Measurements from ENCODE around the gene RDH16.

RDH16 gene

GRCh38 chr12:56931474-56931978 lies 25.9 kb downstream of the RDH16 start:
- Histone ChIP-seq H3K4me1 (peaks cover 17% of the 10 kb centered on the region), H3K27me3 (ENCODE audit: control insufficient read depth, insufficient read depth, low read length) (no peaks in the 10 kb centered on the region), H2AFZ (peak overlapping the region; percentile 65), H3K27ac (no peak overlapping the region), H3K4me2 (ENCODE audit: low read length) (no peak overlapping the region), H3K79me2 (no peaks in the 10 kb centered on the region), H3K9ac (no peak overlapping the region), H3K9me3 (ENCODE audit: control insufficient read depth, low read length) (no peaks in the 10 kb centered on the region), H3K4me3 (ENCODE audit: low read depth, low read length) (no peak overlapping the region), H3K36me3 (ENCODE audit: control insufficient read depth, insufficient read depth, low read length) (no peaks in the 10 kb centered on the region)
- TF ChIP-seq CTCF (IDR thresholded peaks at IDR 0.05) = no peak

- TF ChIP-seq CTCF (IDR thresholded peaks at IDR 0.05) = no peak
- H3K4me1 ChIP-seq = peaks cover 17% of the 10 kb centered on the region
- H3K4me3 ChIP-seq (ENCODE audit: low read depth, low read length) = no peak overlapping the region
- no peaks in the 10 kb centered on the region for H3K9me3 ChIP-seq (ENCODE audit: control insufficient read depth, low read length)
- no peaks in the 10 kb centered on the region for H3K79me2 ChIP-seq
- H3K27ac ChIP-seq = no peak overlapping the region
- H3K9ac ChIP-seq = no peak overlapping the region
- no peaks in the 10 kb centered on the region for H3K36me3 ChIP-seq (ENCODE audit: control insufficient read depth, insufficient read depth, low read length)
- no peaks in the 10 kb centered on the region for H3K27me3 ChIP-seq (ENCODE audit: control insufficient read depth, insufficient read depth, low read length)
- H3K4me2 ChIP-seq (ENCODE audit: low read length) = no peak overlapping the region
- H2AFZ ChIP-seq = no peak overlapping the region
Measured at GRCh38 chr12:56930241-56930640, 27.2 kb downstream of the RDH16 start.

GRCh38 chr12:56929780-56930179 lies 27.6 kb downstream of the RDH16 start:
- Histone ChIP-seq H3K79me2 (no peaks in the 10 kb centered on the region), H3K4me1 (peaks cover 17% of the 10 kb centered on the region), H3K9me3 (ENCODE audit: control insufficient read depth, low read length) (no peaks in the 10 kb centered on the region), H3K9ac (no peak overlapping the region), H3K36me3 (ENCODE audit: control insufficient read depth, insufficient read depth, low read length) (no peaks in the 10 kb centered on the region), H3K4me3 (ENCODE audit: low read depth, low read length) (no peak overlapping the region), H3K4me2 (ENCODE audit: low read length) (no peak overlapping the region), H3K27me3 (ENCODE audit: control insufficient read depth, insufficient read depth, low read length) (no peaks in the 10 kb centered on the region), H3K27ac (no peak overlapping the region), H2AFZ (no peak overlapping the region)
- TF ChIP-seq CTCF (IDR thresholded peaks at IDR 0.05) = no peak

- H3K27ac ChIP-seq = no peak overlapping the region
- no peak overlapping the region for H2AFZ ChIP-seq
- no peak overlapping the region for H3K9ac ChIP-seq
- H3K4me2 ChIP-seq (ENCODE audit: low read length) = no peak overlapping the region
- H3K4me3 ChIP-seq (ENCODE audit: low read depth, low read length) = no peak overlapping the region
- no peaks in the 10 kb centered on the region for H3K36me3 ChIP-seq (ENCODE audit: control insufficient read depth, insufficient read depth, low read length)
- H3K27me3 ChIP-seq (ENCODE audit: control insufficient read depth, insufficient read depth, low read length) = no peaks in the 10 kb centered on the region
- no peaks in the 10 kb centered on the region for H3K79me2 ChIP-seq
- H3K4me1 ChIP-seq = peaks cover 17% of the 10 kb centered on the region
- TF ChIP-seq CTCF (IDR thresholded peaks at IDR 0.05) = no peak
- H3K9me3 ChIP-seq (ENCODE audit: control insufficient read depth, low read length) = no peaks in the 10 kb centered on the region
Measured at GRCh38 chr12:56928262-56928661, 29.1 kb downstream of the RDH16 start.

- Histone ChIP-seq H3K9me3 (ENCODE audit: control insufficient read depth, low read length) (no peaks in the 10 kb centered on the region), H2AFZ (no peak overlapping the region), H3K9ac (no peak overlapping the region)
Measured at GRCh38 chr12:56927281-56927680, 30.1 kb downstream of the RDH16 start.

More at GRCh38 chr12:56927281-56927680, 30.1 kb downstream of the RDH16 start:
- Histone ChIP-seq H3K4me2 (ENCODE audit: low read length) (no peak overlapping the region), H3K36me3 (ENCODE audit: control insufficient read depth, insufficient read depth, low read length) (no peaks in the 10 kb centered on the region), H3K27me3 (ENCODE audit: control insufficient read depth, insufficient read depth, low read length) (no peaks in the 10 kb centered on the region), H3K4me1 (peaks cover 10% of the 10 kb centered on the region), H3K79me2 (no peaks in the 10 kb centered on the region), H3K4me3 (ENCODE audit: low read depth, low read length) (no peak overlapping the region), H3K27ac (no peak overlapping the region)
- no peak for TF ChIP-seq CTCF (IDR thresholded peaks at IDR 0.05)
